Activated CD4-positive, alpha-beta memory T cell treated with anti-CD3 and anti-CD28 coated beads for 36 hours (primary cell): ENCODE results near the gene VASN. TPM values are rescaled to one million over a fixed set of nuclear protein-coding genes. Genes with fewer than 3 reads are reported as not detected.

Experiments used
- CTCF ChIA-PET: fragments of 350-600 bp; sonication (Branson Sonifier 250); formaldehyde crosslinking; loops from one replicate; lab custom pipeline; 2021; ENCODE audit warnings: antibody characterized with exemption, inconsistent platforms; lab: Charles Lee
- POLR2A ChIA-PET: fragments of 350-600 bp; sonication (Branson Sonifier 250); formaldehyde crosslinking; loops from one replicate; lab custom pipeline; 2021; ENCODE audit warnings: antibody characterized with exemption; lab: Charles Lee
- DNase-seq: peaks from one replicate; pipeline ENCODE4 v3.0.0-alpha.2; 2020
- H3K27ac Mint-ChIP-seq: one replicate; pipeline ENCODE4 v1.8.0; 2021; ENCODE audit warnings: mixed read lengths
- H3K27me3 Mint-ChIP-seq: one replicate; pipeline ENCODE4 v1.8.0; 2021; ENCODE audit warnings: mixed read lengths
- H3K36me3 Mint-ChIP-seq: one replicate; pipeline ENCODE4 v1.8.0; 2021; ENCODE audit warnings: mixed read lengths
- H3K4me1 Mint-ChIP-seq: one replicate; pipeline ENCODE4 v1.8.0; 2021; ENCODE audit warnings: low read depth, mixed read lengths
- H3K4me3 Mint-ChIP-seq: one replicate; pipeline ENCODE4 v1.8.0; 2021; ENCODE audit warnings: mild to moderate bottlenecking, mixed read lengths
- H3K9me3 Mint-ChIP-seq: one replicate; pipeline ENCODE4 v1.8.0; 2021; ENCODE audit warnings: mixed read lengths
- intact Hi-C: fragments of 100-400 bp; cut with micrococcal nuclease; formaldehyde crosslinking; loops from one replicate; pipeline ENCODE4 v1.15.1; 2023
- total RNA-seq, 2 experiments: library from RNA; stranded (reverse); gene quantifications; one replicate each; pipeline ENCODE4 v1.2.3, GENCODE V29; 2021

Gene VASN
- total RNA-seq, 2 experiments from 2014 or later = 0.07 TPM; not detected in 1

DNA sequence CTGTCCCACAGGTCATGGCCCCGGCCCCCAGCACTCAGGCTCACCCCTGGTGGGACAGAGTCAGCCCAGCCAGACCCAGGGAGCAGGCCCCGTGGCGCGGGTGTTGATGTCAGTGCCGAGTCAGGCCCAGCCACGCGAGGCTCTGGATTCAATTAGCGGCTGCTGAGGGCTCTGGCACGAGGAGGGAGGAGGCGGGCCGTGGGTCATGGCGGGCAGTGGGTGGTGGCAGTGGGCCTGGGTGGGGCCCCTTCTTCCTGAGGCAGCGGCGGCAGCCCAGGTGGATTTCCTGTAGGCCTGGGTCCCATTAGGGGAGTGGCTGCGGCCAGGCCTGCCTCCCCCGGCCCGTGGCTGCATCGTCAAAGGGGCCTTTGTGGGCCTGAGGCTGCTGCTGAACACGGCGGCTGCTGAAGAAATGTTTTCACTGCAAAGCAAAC lies 12.9 kb downstream of the VASN start:
- H3K27ac Mint-ChIP-seq = no peak overlapping the region
- H3K27me3 Mint-ChIP-seq = no peaks in the 10 kb centered on the region
- no peak for DNase-seq
- H3K36me3 Mint-ChIP-seq = peaks cover 2% of the 10 kb centered on the region
- CTCF ChIA-PET = no interaction called here
- no peak overlapping the region for H3K4me3 Mint-ChIP-seq
- H3K9me3 Mint-ChIP-seq = no peaks in the 10 kb centered on the region
- intact Hi-C loops = no loop called here
- H3K4me1 Mint-ChIP-seq = peaks cover 2% of the 10 kb centered on the region
- POLR2A ChIA-PET = no interaction called here

GRCh38 chr16:4385066-4385788 lies 13.6 kb downstream of the VASN start:
- H3K27me3 Mint-ChIP-seq = no peaks in the 10 kb centered on the region
- ChIA-PET POLR2A (no interaction called here), CTCF (interaction anchor here (0.9 kb wide), 1 partner anchor 17 kb away, joined by 6 read pairs; no protein-coding TSS in a partner anchor)
- intact Hi-C loops = no loop called here
- H3K4me1 Mint-ChIP-seq = peaks cover 2% of the 10 kb centered on the region
- no peak overlapping the region for H3K4me3 Mint-ChIP-seq
- H3K36me3 Mint-ChIP-seq = peaks cover 7% of the 10 kb centered on the region
- DNase-seq = no peak
- no peaks in the 10 kb centered on the region for H3K9me3 Mint-ChIP-seq
- no peak overlapping the region for H3K27ac Mint-ChIP-seq

DNA sequence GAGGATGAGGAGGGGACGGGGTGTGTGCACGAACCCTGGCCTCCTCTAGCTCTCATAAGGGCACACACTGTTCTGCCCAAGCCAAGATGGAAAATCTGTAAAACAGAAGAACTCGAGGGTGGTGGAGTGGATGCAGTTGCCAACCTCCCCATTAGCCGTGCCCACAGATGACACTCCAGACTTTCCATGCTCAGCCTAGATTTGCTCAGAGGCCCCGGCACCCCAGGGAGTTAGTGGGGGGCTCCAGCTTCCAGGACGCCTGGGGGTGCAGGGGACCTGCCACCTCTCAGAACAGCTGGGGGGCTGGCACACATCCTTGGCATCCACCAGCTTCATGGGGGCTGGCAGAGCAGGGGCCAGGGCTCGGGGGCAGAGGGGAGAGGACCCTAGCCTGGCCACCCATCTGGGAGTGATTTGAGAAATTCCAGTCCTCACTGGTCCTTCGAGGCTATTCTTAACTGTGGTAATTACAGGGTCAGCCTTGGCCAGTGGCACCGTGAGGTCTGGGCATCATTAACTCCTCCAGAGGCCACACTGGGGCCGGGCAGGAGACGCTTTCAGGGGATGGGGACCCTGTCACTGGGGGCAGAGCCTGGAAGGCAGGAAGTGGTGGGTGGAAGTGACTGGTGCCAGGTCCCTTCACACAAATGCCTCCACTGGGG lies 14.3 kb downstream of the VASN start:
- DNase-seq = no peak
- Mint-ChIP-seq H3K27me3 (no peaks in the 10 kb centered on the region), H3K4me1 (peaks cover 2% of the 10 kb centered on the region), H3K4me3 (no peak overlapping the region), H3K9me3 (no peaks in the 10 kb centered on the region), H3K36me3 (peaks cover 5% of the 10 kb centered on the region), H3K27ac (no peak overlapping the region)
- CTCF ChIA-PET = interaction anchor here (0.9 kb wide), 1 partner anchor 17 kb away, joined by 6 read pairs; no protein-coding TSS in a partner anchor
- intact Hi-C loops = no loop called here
- POLR2A ChIA-PET = interaction anchor here (0.7 kb wide), 1 partner anchor 11 kb away, joined by 3 read pairs; no protein-coding TSS in a partner anchor

- peaks cover 2% of the 10 kb centered on the region for H3K4me1 Mint-ChIP-seq
- no peaks in the 10 kb centered on the region for H3K27me3 Mint-ChIP-seq
- peaks cover 5% of the 10 kb centered on the region for H3K36me3 Mint-ChIP-seq
- no peaks in the 10 kb centered on the region for H3K9me3 Mint-ChIP-seq
- H3K27ac Mint-ChIP-seq = no peak overlapping the region
- no peak overlapping the region for H3K4me3 Mint-ChIP-seq
- CTCF ChIA-PET = no interaction called here
- POLR2A ChIA-PET = interaction anchor here (0.7 kb wide), 1 partner anchor 11 kb away, joined by 3 read pairs; no protein-coding TSS in a partner anchor
- DNase-seq = no peak
- intact Hi-C loops = no loop called here
Observed at GRCh38 chr16:4386451-4386805, 14.8 kb downstream of the VASN start.

DNA sequence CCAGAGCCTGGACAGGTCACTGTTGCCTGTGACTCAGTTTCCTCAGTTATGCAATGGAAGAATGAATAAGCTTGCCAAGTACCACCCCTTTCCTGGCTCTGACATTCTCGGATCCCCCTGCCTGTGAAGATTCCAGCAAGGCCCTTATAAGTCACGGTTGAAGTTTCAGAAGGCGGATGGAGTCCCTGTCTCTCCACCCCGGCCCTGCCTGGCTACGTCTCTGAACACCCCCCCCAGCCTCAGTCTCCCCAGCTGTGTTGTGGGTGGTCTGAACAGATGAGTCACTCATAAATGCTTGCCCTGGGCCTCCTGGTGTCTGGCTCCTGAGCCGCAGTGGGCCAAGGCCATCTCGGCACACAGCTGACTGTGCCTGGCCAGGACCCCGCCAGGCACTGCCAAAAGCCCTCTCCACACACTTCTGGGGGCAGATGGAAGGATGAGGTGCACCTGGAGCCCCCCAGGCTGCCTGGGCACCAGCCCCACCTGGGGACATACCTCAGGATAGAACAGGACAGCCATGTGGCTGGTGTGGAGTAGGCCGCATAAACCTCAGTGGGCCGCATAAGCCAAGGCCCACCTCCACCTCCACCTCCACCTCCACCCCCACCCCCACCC lies 15.4 kb downstream of the VASN start:
- Mint-ChIP-seq H3K4me1 (no peaks in the 10 kb centered on the region), H3K27me3 (no peaks in the 10 kb centered on the region), H3K9me3 (no peaks in the 10 kb centered on the region), H3K27ac (no peak overlapping the region), H3K4me3 (no peak overlapping the region), H3K36me3 (peaks cover 5% of the 10 kb centered on the region)
- intact Hi-C loops = no loop called here
- CTCF ChIA-PET = no interaction called here
- POLR2A ChIA-PET = no interaction called here
- DNase-seq = no peak

DNA sequence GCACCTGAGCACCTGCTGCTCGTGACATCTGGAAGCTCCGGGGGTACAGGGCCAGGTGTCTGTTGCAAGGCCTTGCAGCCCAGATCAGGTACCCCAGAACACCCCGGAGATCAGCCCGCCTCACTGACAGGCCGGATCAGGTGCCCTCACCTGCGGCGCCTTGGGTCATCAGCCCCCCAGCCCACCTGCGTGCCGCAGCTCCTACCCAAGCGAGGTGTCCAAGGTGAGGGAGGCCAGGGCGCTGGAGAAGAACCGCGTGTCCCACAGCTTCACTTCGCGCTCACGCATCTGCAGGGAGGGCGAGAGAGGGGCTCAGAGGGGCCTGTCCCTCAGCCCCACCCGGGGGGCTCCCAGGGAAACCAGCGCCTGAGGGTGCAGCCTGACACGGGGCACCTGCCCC lies 16.1 kb downstream of the VASN start:
- ChIA-PET CTCF (no interaction called here), POLR2A (no interaction called here)
- no peaks in the 10 kb centered on the region for H3K4me1 Mint-ChIP-seq
- no peak for DNase-seq
- intact Hi-C loops = no loop called here
- H3K27ac Mint-ChIP-seq = no peak overlapping the region
- H3K4me3 Mint-ChIP-seq = no peak overlapping the region
- H3K9me3 Mint-ChIP-seq = no peaks in the 10 kb centered on the region
- no peaks in the 10 kb centered on the region for H3K27me3 Mint-ChIP-seq
- H3K36me3 Mint-ChIP-seq = peaks cover 5% of the 10 kb centered on the region

DNA sequence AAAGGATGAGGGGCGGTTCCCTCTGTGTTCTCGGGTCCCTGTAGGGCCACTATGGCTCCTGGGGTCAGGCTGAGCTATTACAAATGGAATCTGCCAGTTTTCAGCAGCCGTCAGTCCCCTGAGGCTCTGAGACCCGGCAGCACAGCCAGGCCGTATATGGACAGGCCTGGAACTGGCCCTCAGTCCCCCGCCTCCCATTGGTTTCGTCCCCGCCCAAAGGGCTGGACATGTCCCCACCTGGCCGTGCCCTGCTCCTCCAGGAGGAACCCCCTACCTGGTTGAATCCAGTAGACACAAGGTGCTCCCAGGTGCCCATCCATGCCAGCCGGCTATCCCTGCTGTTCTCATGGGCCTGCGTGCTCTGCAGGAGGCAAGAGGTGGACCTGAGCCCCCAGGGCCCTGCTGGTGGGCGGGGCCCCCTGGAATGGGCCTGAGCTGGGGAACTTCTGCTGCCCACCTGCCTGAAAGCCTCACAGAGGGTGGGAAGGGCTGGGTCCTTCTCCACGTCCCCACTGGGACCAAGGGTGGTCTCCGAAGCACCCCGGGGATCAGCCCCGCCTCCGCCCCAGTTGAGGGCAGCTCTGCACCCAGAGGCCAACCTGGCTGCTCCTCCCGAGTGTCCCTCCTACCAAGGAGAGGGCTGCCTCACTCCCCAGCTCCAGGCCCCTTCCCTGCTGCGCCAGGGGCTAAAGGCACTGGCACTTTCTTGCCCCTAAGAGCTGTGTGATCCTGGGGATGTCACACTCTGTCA lies 16.8 kb downstream of the VASN start:
- POLR2A ChIA-PET = no interaction called here
- H3K36me3 Mint-ChIP-seq = peaks cover 5% of the 10 kb centered on the region

GRCh38 chr16:4389051-4389955 lies 17.7 kb downstream of the VASN start:
- intact Hi-C loops = no loop called here
- DNase-seq = no peak
- no peaks in the 10 kb centered on the region for H3K4me1 Mint-ChIP-seq
- H3K27ac Mint-ChIP-seq = no peak overlapping the region
- CTCF ChIA-PET = interaction anchor here (3.2 kb wide), 1 partner anchor 14 kb away, joined by 15 read pairs; no protein-coding TSS in a partner anchor
- H3K4me3 Mint-ChIP-seq = no peak overlapping the region
- H3K36me3 Mint-ChIP-seq = peaks cover 5% of the 10 kb centered on the region
- H3K9me3 Mint-ChIP-seq = no peaks in the 10 kb centered on the region
- H3K27me3 Mint-ChIP-seq = no peaks in the 10 kb centered on the region
- POLR2A ChIA-PET = no interaction called here

More for the DNA sequence above, 16.8 kb downstream of the VASN start:
- intact Hi-C loops = no loop called here
- Mint-ChIP-seq H3K27ac (no peak overlapping the region), H3K4me3 (no peak overlapping the region), H3K4me1 (no peaks in the 10 kb centered on the region), H3K27me3 (no peaks in the 10 kb centered on the region), H3K9me3 (no peaks in the 10 kb centered on the region)
- CTCF ChIA-PET = interaction anchor here (3.2 kb wide), 1 partner anchor 15 kb away, joined by 15 read pairs; no protein-coding TSS in a partner anchor
- DNase-seq = no peak

GRCh38 chr16:4390266-4391260 lies 18.9 kb downstream of the VASN start:
- Mint-ChIP-seq H3K4me1 (no peaks in the 10 kb centered on the region), H3K36me3 (peaks cover 7% of the 10 kb centered on the region), H3K4me3 (no peak overlapping the region), H3K27me3 (no peaks in the 10 kb centered on the region), H3K9me3 (no peaks in the 10 kb centered on the region), H3K27ac (no peak overlapping the region)
- POLR2A ChIA-PET = no interaction called here
- CTCF ChIA-PET = interaction anchor here (3.2 kb wide), 1 partner anchor 13 kb away, joined by 15 read pairs; no protein-coding TSS in a partner anchor
- DNase-seq = no peak
- intact Hi-C loops = no loop called here

- no peak overlapping the region for H3K27ac Mint-ChIP-seq
- ChIA-PET POLR2A (no interaction called here), CTCF (interaction anchor here (0.9 to 3.3 kb wide), 3 partner anchors 11 to 33 kb away, joined by 3 to 33 read pairs (median 15); no protein-coding TSS in a partner anchor)
- no peaks in the 10 kb centered on the region for H3K9me3 Mint-ChIP-seq
- H3K27me3 Mint-ChIP-seq = no peaks in the 10 kb centered on the region
- no peak for DNase-seq
- intact Hi-C loops = no loop called here
- peaks cover 10% of the 10 kb centered on the region for H3K36me3 Mint-ChIP-seq
- no peaks in the 10 kb centered on the region for H3K4me1 Mint-ChIP-seq
- no peak overlapping the region for H3K4me3 Mint-ChIP-seq
Observed at GRCh38 chr16:4391631-4392381, 20.2 kb downstream of the VASN start.
